Measurements from ENCODE around the gene MTA1.

MTA1 gene

DNA sequence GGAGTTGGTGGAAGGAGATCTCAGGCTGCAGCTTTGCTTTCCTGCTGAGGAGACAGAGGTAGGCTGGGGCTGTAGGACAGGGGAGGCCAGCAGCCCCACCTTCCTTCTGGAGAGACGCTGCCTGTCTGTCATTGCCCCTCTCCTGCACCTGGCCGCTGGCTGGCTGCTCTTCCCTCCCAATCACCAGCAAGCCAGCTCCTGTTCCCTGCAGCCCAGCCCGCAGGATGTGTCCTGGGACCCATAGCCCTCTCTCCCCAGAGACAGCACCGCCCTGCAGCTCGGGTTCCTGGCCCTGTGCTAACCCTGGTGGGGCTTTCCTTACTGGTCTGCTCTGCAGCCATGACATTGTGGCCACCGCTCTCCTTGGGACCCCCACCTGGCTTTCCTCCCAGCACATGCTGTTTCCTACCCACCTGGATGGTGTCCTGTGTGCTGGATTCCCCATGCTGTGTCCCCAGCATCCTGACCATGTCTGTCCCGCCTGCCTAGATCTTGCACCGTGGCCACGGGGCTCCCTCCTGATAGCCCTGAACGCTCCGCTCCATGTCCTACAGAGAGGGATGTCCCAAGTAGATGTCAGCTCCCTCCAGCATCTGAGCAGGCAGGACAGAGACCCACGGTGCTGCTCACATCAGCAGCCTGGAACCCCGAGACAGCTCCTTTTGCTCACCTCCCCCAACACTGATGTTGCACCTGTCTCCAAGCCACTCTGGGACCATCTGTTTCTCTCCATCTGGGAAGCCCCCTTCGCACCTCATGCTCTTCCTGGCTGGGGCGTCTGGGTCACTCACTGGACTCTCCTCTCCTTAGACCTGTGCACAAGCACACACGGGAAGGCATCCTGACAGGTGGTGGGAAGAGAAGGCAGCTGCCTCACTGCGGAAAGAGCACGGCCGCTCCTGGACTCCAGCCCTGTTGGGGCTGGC lies 1.1 kb upstream of the MTA1 start:
- in situ Hi-C loops (cut with HindIII; ENCODE audit: low pct_ligation_motif_present, low pct_unique_long_range_greater_than_20kb, low sequenced_read_pairs), result no loop called here
- no peak for DNase-seq

- DNase-seq, result no peak
- in situ Hi-C loops (cut with HindIII; ENCODE audit: low pct_ligation_motif_present, low pct_unique_long_range_greater_than_20kb, low sequenced_read_pairs), result no loop called here
These were observed 710 bp downstream of the MTA1 start for GRCh38 chr14:105420101-105420973.

DNA sequence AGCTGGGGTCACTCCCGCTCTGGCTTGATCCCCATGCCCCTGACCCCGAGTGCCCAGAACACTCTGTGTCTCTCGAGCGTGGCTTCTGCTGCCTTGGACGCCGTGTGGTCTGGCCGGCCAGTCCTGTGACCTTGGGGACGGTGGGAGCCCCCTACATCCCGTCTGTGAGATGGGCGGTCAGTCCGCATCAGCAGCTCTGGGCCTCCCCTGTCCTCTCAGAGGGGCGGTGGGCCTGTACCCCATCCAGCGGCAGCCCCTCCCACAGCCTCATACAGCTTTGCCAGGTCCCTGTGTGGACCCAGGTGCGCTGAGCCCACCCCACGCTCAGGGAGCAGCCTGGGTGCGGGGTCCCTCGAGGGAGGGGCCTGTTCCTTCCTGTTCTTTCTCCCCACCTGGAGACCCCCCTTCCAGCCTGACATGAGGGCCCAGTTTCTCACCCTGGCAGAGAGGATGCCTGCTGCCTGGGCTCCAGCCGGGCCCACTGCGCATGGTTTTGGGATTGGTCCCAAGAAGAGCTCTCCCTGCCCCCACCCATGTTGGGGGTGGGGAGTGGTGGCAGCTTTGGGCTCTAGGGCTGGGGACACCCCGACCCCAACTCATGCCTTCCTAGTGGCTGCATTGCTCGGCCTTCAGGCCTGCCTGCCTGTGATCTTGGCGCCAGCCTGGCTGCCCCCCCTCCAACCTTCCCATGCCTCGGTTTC lies 1.5 kb downstream of the MTA1 start:
- no peak for DNase-seq
- in situ Hi-C loops (cut with HindIII; ENCODE audit: low pct_ligation_motif_present, low pct_unique_long_range_greater_than_20kb, low sequenced_read_pairs), result no loop called here

DNA sequence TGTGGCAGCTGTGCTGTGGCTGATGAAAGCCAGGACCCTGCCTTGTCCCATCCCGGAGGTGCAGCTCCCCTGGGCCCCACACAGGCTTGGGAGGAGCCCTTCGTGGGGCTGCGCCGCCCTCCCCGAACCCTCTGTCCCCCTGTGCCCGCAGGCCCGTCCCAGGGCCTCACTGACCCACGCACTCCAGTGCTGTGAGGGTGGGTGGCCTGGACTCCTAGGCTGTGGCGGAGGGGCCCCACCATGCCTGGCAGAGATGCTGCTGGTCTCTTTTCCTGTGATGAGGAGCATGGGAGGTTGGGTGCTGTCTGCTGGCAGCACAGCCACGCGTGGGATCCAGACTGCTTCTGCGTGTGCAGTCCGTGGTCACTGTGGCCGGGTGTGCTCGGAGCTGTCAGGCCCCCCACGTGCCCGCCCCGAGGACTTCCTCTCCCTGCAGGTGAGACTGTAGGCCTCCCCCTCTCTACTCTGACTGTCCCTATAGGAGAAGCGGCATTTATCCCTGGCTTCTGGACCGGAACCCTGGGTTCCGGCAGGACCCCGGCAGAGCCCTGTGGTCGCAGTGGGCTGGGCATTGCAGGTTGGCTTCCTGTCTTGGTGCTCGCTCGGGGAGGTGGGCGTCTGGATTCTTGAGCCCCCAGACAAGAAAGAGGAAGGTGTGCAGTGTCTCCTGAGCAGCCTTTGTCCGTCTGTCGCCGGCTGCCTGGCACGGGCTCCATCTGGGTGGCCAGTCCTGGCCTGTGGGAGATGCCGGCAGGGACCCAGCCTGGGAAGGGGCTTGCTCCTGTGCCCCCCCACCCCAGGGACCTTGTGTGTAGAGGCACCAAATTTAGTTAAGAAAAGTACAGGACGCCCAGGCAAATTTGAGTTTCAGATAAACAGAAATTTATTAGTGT lies 2.3 kb downstream of the MTA1 start:
- in situ Hi-C loops (cut with HindIII; ENCODE audit: low pct_ligation_motif_present, low pct_unique_long_range_greater_than_20kb, low sequenced_read_pairs), result no loop called here
- DNase-seq, result no peak

DNA sequence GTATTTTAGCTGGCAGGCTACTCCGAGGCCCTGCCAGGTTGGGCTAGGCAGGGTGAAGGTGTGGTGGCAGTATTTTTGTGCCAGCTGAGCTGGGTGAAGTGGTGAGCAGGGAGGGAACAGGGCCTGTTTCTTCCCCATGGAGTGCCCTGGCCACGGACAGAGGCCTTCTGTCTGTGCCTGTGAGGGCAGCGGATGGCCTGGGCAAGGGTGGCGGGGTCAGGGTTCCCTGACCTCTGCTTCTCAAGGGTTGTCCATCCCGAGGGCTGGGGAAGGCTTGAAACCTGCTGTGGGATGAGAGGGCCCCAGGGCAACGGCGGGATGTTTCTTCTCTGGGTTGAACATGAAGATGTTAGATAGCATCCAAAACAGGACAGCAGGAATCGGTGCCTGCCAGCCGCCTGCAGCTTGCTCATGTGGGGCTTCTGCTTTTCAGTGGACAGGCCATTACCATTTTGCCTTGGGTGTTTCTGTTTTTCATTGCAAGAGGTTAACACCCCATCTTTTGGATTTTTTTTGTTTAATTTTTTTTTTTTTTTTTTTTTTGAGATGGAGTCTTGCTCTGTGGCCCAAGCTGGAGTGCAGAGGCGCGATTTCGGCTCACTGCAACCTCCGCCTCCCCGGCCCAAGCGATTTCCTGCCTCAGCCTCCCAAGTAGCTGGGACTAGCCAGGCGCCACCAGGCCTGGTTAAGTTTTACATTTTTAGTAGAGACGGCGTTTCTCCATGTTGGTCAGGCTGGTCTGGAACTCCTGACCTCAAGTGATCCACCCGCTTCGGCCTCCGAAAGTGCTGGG lies 3.3 kb downstream of the MTA1 start:
- in situ Hi-C loops (cut with HindIII; ENCODE audit: low pct_ligation_motif_present, low pct_unique_long_range_greater_than_20kb, low sequenced_read_pairs), result no loop called here
- DNase-seq, result no peak

DNA sequence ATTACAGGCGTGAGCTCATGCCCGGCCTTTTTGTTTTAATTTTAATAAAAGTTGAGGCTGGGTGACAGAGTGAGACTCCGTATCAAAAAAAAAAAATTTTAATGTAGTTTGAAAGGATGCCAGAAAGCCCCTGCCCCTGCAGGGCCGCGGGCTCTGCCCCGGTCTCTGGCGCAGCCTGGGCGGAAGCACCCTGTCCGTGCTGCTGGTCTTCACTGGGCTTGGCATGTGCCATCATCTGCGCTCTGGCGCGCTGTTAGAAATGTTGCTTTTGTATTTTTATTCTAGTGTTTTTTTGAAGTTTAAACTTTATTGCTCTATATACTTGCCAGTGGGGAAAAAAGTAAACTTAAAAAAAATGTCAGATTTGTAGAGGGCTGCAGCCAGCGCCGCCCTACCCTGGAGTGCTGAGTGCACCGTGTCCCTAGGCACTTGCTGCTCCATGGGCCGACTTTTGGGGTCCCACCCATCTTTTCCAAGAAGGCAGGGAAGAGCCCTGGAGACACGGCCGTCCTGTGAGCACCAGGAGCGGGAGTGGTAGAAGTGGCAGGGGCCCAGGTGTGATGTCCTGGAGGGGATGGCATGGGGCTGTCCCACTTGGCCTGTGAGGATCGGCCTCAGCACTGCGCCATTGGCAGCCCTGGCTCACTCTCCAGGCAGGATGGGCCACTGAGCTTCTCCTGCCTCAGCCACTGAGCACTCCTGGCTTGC lies 4.0 kb downstream of the MTA1 start:
- in situ Hi-C loops (cut with HindIII; ENCODE audit: low pct_ligation_motif_present, low pct_unique_long_range_greater_than_20kb, low sequenced_read_pairs), result no loop called here
- DNase-seq, result no peak

DNA sequence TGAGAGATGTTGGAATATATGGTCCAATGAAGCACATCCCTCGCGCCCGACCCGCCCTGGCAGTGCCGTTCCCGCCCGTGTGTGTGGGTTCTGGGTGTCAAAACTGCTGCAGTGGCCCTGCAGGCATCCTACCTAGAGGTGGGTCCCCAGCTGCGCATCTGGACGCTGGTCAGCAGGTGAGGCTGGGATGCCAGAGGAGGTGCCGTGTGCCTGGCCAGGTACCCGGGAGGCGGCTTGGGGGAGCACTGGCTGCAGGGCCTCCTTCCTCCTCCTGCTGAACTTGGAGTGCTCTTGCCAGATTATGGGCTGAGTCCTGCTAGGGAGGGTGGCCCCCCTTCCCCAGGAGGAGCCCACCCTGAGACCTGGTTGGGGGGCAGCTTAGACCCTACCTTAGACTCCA lies 5.2 kb downstream of the MTA1 start:
- in situ Hi-C loops (cut with HindIII; ENCODE audit: low pct_ligation_motif_present, low pct_unique_long_range_greater_than_20kb, low sequenced_read_pairs), result no loop called here
- DNase-seq, result no peak

DNA sequence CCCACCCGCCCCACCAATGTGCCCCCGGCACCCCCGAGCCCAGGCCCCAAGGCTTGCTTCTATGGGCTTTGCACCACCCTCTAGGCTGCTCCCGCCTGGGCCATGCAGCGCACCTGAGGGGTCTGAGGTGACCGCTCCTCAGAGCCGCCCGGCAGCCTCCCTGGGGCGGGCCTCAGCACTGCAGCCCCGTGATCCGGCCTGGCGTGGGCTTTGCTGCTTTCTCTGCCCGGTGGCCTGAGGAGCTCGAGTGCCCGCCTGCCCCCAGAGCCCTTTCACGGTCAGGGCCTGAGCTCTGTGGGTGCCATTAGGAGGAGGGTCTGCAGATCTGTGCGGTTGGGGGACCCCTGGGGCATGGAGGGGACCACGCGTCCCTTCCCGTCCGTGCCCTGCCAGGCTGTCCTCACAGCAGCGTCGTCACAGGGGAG lies 6.2 kb downstream of the MTA1 start:
- in situ Hi-C loops (cut with HindIII; ENCODE audit: low pct_ligation_motif_present, low pct_unique_long_range_greater_than_20kb, low sequenced_read_pairs), result no loop called here
- DNase-seq, result no peak

GRCh38 chr14:105426416-105427130 lies 6.9 kb downstream of the MTA1 start:
- in situ Hi-C loops (cut with HindIII; ENCODE audit: low pct_ligation_motif_present, low pct_unique_long_range_greater_than_20kb, low sequenced_read_pairs), result no loop called here
- DNase-seq, result no peak

- in situ Hi-C loops (cut with HindIII; ENCODE audit: low pct_ligation_motif_present, low pct_unique_long_range_greater_than_20kb, low sequenced_read_pairs), result no loop called here
- no peak for DNase-seq
These were observed 7.8 kb downstream of the MTA1 start for GRCh38 chr14:105427412-105427811.

- in situ Hi-C loops (cut with HindIII; ENCODE audit: low pct_ligation_motif_present, low pct_unique_long_range_greater_than_20kb, low sequenced_read_pairs), result no loop called here
- DNase-seq, result no peak
These were observed 8.4 kb downstream of the MTA1 start for GRCh38 chr14:105427936-105428485.

DNA sequence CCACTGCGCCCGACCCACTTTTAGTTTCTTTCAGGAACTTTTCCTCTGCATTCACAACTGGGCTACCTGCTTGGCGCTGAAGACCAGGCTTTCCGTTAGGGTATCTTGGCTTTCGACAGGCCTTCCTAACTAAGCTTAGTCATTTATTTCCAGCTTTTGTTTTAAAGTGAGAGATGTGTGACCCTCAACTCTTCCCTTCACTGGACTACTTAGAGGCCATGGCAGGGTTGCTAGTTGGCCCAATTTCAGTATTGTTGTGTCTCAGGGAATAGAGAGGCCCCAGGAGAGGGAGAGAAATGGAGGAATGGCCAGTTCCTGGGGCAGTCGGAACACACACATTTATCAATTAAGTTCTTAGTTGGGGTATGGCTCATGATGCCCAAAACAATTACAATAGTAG lies 10.4 kb downstream of the MTA1 start:
- no peak for DNase-seq
- in situ Hi-C loops (cut with HindIII; ENCODE audit: low pct_ligation_motif_present, low pct_unique_long_range_greater_than_20kb, low sequenced_read_pairs), result no loop called here

GRCh38 chr14:105430565-105430964 lies 10.9 kb downstream of the MTA1 start:
- DNase-seq, result peak; percentile 11
- in situ Hi-C loops (cut with HindIII; ENCODE audit: low pct_ligation_motif_present, low pct_unique_long_range_greater_than_20kb, low sequenced_read_pairs), result no loop called here

- DNase-seq, result no peak
- in situ Hi-C loops (cut with HindIII; ENCODE audit: low pct_ligation_motif_present, low pct_unique_long_range_greater_than_20kb, low sequenced_read_pairs), result no loop called here
These were observed 11.6 kb downstream of the MTA1 start for GRCh38 chr14:105431256-105431655.

DNA sequence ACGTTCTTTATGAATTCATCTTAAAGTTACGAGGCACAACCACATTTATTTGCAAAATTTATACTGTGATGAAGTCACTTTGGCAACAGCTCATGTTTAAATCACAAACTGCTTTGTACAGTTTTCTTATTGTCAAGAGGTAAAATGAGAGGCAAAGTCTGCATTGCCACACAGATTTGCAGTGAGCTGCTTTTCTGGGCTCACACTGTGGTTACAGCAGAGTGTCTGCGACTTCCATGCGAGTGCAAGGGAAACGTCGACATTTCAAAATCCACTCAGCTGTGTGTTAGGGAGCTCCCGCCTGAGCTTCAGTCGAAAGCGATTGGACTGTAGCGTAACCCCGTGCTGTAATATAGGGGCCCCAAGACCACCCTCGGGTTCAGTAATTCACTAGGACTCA lies 13.0 kb downstream of the MTA1 start:
- in situ Hi-C loops (cut with HindIII; ENCODE audit: low pct_ligation_motif_present, low pct_unique_long_range_greater_than_20kb, low sequenced_read_pairs), result no loop called here

GRCh38 chr14:105433161-105433605 lies 13.6 kb downstream of the MTA1 start:
- in situ Hi-C loops (cut with HindIII; ENCODE audit: low pct_ligation_motif_present, low pct_unique_long_range_greater_than_20kb, low sequenced_read_pairs), result no loop called here

More for the DNA sequence above, 13.0 kb downstream of the MTA1 start:
- DNase-seq, result no peak

More at GRCh38 chr14:105433161-105433605, 13.6 kb downstream of the MTA1 start:
- no peak for DNase-seq
